PC-9 (cell line): Measurements from ENCODE around the gene REV1.

ENCODE experiments used
- CTCF ChIP-seq: fragments of 200-600 bp; sonication (generic); conservative IDR thresholded peaks from 2 replicates; pipeline ENCODE4 v1.6.1; 2017; ENCODE audit warnings: mixed run types, antibody characterized with exemption, mild to moderate bottlenecking, moderate library complexity
- EZH2 ChIP-seq: fragments of 200-600 bp; sonication (generic); IDR thresholded peaks from 2 replicates; pipeline ENCODE4 v1.8.0; 2017; ENCODE audit warnings: antibody characterized with exemption, low read depth

GRCh38 chr2:99376254-99376864 is 113.5 kb downstream of the REV1 start:
- TF ChIP-seq CTCF = no peak
- no peak for TF ChIP-seq EZH2
